Measurements from ENCODE around the gene CNIH3. TPM values are rescaled to one million over a fixed set of nuclear protein-coding genes. Genes with fewer than 3 reads are reported as not detected.
A peak's percentile ranks its signal among the peaks of the same experiment; 100 is the strongest.

CNIH3 gene
- total RNA-seq, 1 donor from 2014 or later, result 2.5 TPM

- H3K4me3 ChIP-seq, result no peak overlapping the region
- H3K27ac ChIP-seq, result no peak overlapping the region
- Mint-ChIP-seq H3K27me3 (ENCODE audit: insufficient read depth, low read depth) (peaks cover 2% of the 10 kb centered on the region), H3K36me3 (peaks cover 6% of the 10 kb centered on the region), H3K9me3 (peaks cover 14% of the 10 kb centered on the region), H3K4me1 (peaks cover 15% of the 10 kb centered on the region), H3K27ac (no peak overlapping the region), H3K4me3 (no peak overlapping the region)
- peak; percentile 46 for DNase-seq (ENCODE audit: low spot score)
- no peak overlapping the region for H3K9ac ChIP-seq
- no peaks in the 10 kb centered on the region for H3K79me2 ChIP-seq (ENCODE audit: low read depth)
- no peaks in the 10 kb centered on the region for H3K36me3 ChIP-seq
- no peaks in the 10 kb centered on the region for H3F3A ChIP-seq (ENCODE audit: low read depth)
- TF ChIP-seq EZH2 (IDR thresholded peaks at IDR 0.05) (no peak), EZH2phosphoT487 (IDR thresholded peaks at IDR 0.05) (no peak), CTCF (IDR thresholded peaks at IDR 0.05) (no peak)
- peaks cover 9% of the 10 kb centered on the region for H3K4me1 ChIP-seq
- peaks cover 10% of the 10 kb centered on the region for H3K9me3 ChIP-seq (ENCODE audit: low read depth)
- H3K27me3 ChIP-seq, result no peaks in the 10 kb centered on the region
- H2AFZ ChIP-seq (replicated peaks), result no peak overlapping the region
- H3K4me2 ChIP-seq, result no peak overlapping the region
- no peaks in the 10 kb centered on the region for H4K20me1 ChIP-seq (ENCODE audit: low read depth)
Measured at GRCh38 chr1:224759681-224760091, 143.6 kb downstream of the CNIH3 start.

- peaks cover 9% of the 10 kb centered on the region for H3K4me1 ChIP-seq
- TF ChIP-seq CTCF (IDR thresholded peaks at IDR 0.05) (no peak), EZH2phosphoT487 (IDR thresholded peaks at IDR 0.05) (no peak), EZH2 (IDR thresholded peaks at IDR 0.05) (no peak)
Measured at GRCh38 chr1:224760163-224760562, 144.0 kb downstream of the CNIH3 start.

GRCh38 chr1:224761245-224761644 is 145.1 kb downstream of the CNIH3 start:
- no peaks in the 10 kb centered on the region for H3F3A ChIP-seq (ENCODE audit: low read depth)
- H3K4me1 Mint-ChIP-seq, result peaks cover 15% of the 10 kb centered on the region
- peaks cover 14% of the 10 kb centered on the region for H3K9me3 Mint-ChIP-seq
- H3K27me3 ChIP-seq, result no peaks in the 10 kb centered on the region
- no peak for DNase-seq (ENCODE audit: low spot score)
- H3K4me1 ChIP-seq, result peaks cover 9% of the 10 kb centered on the region
- no peak overlapping the region for H3K4me3 ChIP-seq
- H4K20me1 ChIP-seq (ENCODE audit: low read depth), result no peaks in the 10 kb centered on the region
- peaks cover 6% of the 10 kb centered on the region for H3K36me3 Mint-ChIP-seq
- no peak overlapping the region for H3K9ac ChIP-seq
- no peak overlapping the region for H3K27ac ChIP-seq
- H3K27me3 Mint-ChIP-seq (ENCODE audit: insufficient read depth, low read depth), result peaks cover 2% of the 10 kb centered on the region
- no peaks in the 10 kb centered on the region for H3K79me2 ChIP-seq (ENCODE audit: low read depth)
- H3K9me3 ChIP-seq (ENCODE audit: low read depth), result peaks cover 10% of the 10 kb centered on the region
- H3K27ac Mint-ChIP-seq, result no peak overlapping the region
- H3K36me3 ChIP-seq, result no peaks in the 10 kb centered on the region
- H3K4me3 Mint-ChIP-seq, result no peak overlapping the region
- H3K4me2 ChIP-seq, result no peak overlapping the region
- TF ChIP-seq CTCF (IDR thresholded peaks at IDR 0.05) (no peak), EZH2phosphoT487 (IDR thresholded peaks at IDR 0.05) (no peak), EZH2 (IDR thresholded peaks at IDR 0.05) (no peak)
- H2AFZ ChIP-seq (replicated peaks), result no peak overlapping the region

More at GRCh38 chr1:224760163-224760562, 144.0 kb downstream of the CNIH3 start:
- Histone ChIP-seq H3K4me2 (no peak overlapping the region), H3K27me3 (no peaks in the 10 kb centered on the region), H3K36me3 (no peaks in the 10 kb centered on the region), H4K20me1 (ENCODE audit: low read depth) (no peaks in the 10 kb centered on the region), H3K79me2 (ENCODE audit: low read depth) (no peaks in the 10 kb centered on the region), H2AFZ (replicated peaks) (no peak overlapping the region), H3K4me3 (no peak overlapping the region), H3F3A (ENCODE audit: low read depth) (no peaks in the 10 kb centered on the region), H3K9me3 (ENCODE audit: low read depth) (peaks cover 10% of the 10 kb centered on the region), H3K27ac (no peak overlapping the region), H3K9ac (no peak overlapping the region)
- peaks cover 15% of the 10 kb centered on the region for H3K4me1 Mint-ChIP-seq
- H3K27me3 Mint-ChIP-seq (ENCODE audit: insufficient read depth, low read depth), result peaks cover 2% of the 10 kb centered on the region
- DNase-seq (ENCODE audit: low spot score), result no peak
- H3K4me3 Mint-ChIP-seq, result no peak overlapping the region
- H3K27ac Mint-ChIP-seq, result no peak overlapping the region
- peaks cover 6% of the 10 kb centered on the region for H3K36me3 Mint-ChIP-seq
- H3K9me3 Mint-ChIP-seq, result peaks cover 14% of the 10 kb centered on the region
